ENCODE data around the gene PTPRN2.
"Not testable (repeated sequence)": the region's sequence is repeated elsewhere in the genome, so short reads cannot be mapped to it uniquely, and the experiment has no call there.

The PTPRN2 gene

DNA sequence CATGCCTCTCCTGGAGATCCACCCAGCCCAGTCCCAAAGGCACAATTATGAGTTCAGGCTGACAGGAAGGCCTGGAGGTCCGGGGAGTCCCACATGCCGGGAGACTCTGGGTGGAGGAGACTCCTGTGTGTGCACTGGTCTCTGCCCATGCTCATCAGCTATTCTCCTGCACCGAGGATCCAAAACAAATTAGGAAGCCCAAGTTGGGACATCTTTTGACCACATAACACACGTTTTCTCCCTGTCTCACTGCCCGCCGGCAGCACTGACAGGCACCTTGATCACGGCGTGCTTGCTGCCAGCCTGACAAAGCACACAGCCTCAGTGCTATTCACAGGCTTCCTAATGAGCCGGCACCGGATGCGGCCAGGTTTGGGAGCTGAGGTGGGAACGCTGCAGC lies 412.7 kb downstream of the PTPRN2 start:
- no peak for DNase-seq (ENCODE audit: low read depth)

GRCh38 chr7:158167373-158167772 lies 420.2 kb downstream of the PTPRN2 start:
- no peak for DNase-seq (ENCODE audit: low read depth)

GRCh38 chr7:158166386-158167340 lies 421.0 kb downstream of the PTPRN2 start:
- no peak for DNase-seq (ENCODE audit: low read depth)

DNA sequence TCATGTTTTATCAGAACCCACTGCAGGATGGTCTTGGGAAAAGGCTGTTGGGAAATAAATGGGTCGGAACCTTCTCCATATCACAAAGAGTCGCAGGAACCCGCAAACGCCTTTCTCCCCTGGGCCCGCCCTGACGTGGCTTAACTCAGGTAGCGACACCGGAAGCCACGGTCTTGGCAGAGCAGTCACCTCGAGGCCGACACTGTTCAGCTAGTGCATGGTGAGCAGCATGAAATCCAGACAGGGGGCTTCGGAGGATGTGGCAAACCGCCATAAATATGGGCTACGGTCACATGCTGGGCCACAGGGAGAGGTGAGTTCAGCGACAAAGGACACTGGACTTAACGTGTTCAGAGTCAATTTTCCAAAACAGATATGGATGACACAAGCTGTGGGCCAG lies 421.9 kb downstream of the PTPRN2 start:
- no peak for DNase-seq (ENCODE audit: low read depth)

DNA sequence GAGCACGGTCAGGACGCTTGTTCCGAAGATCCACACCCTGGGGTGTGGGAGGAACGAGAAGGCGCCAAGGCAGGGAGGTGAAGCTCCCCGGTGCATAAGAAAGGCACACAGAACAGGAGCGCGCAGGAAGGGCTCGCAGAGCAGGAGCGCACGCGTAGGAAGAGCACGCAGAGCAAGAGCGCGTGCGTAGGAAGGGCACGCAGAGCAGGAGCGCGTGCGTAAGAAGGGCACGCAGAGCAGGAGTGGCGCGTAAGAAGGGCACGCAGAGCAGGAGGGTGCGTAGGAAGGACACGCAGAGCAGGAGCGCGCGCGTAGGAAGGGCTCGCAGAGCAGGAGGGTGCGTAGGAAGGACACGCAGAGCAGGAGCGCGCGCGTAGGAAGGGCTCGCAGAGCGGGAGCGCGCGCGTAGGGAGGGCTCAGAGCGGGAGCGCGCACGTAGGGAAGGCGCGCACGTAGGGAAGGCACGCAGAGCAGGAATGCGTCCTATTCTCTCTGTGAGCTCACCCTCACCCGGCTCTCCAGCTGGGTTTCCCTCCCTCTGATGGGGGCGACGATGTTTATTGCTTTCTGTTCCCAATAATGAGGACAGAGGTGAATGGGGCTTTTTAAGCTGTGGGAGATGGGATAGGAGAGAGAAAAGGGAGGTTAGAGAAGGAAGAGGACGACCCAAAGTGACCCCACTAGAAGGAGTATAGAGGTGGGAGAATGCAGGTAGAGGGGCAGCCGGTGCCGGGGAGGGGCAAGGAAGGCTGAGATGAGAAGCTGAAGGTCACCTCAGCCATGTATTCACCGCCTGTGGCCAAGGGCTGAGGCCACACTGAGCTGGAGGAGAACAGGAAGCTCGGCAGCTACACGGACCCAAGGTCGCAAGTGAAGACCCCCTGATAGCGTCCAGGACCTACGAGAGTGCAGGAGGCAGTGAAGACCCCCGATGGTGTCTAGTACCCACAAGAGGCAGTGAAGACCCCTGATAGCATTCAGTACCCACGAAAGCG lies 423.2 kb downstream of the PTPRN2 start:
- no peak for DNase-seq (ENCODE audit: low read depth)

- no peak for DNase-seq (ENCODE audit: low read depth)
These were observed 426.4 kb downstream of the PTPRN2 start for GRCh38 chr7:158161194-158161593.

DNA sequence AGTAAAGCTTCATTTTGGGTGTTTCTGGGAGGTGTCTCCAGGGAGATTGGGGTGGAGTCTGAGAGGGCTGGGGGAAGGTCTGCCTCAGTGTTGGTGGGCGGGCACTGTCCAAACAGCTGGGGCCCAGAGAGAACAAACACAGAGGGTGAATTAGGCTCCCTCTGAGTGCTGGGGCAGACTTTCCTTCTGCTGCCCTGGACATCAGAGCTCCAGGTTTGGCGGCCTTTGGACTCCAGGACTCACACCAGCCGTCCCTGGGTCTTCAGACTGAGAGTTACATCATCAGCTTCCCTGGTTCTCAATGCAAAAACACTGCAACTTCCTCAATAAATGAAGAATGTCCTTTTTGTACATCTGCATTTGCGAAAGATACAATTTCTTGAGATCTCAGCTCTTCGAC lies 427.4 kb downstream of the PTPRN2 start:
- DNase-seq (ENCODE audit: low read depth) = no peak

DNA sequence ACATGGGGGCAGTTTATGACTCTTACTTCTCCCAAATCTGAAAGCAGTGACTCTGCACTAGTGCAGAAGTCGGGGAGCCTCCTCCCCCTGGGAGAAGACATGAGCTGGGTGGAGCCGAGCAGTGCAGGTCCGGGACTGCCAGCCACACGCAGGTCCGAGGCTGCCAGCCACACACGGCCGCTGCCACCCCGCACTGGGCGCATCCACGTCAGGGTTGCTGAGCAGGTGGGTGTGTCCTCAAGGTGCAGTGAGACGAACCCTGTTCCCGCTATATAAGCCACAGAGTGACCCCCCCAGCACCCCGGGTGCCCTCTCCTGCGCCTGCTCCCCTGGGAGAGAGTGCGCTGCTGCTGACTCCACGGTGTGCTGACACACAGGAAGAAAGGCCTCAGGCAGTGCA lies 430.2 kb downstream of the PTPRN2 start:
- DNase-seq (ENCODE audit: low read depth) = no peak

GRCh38 chr7:158151273-158151672 lies 436.4 kb downstream of the PTPRN2 start:
- peak; percentile 5 for DNase-seq (ENCODE audit: low read depth)

GRCh38 chr7:158150234-158150633 lies 437.4 kb downstream of the PTPRN2 start:
- DNase-seq (ENCODE audit: low read depth) = no peak

GRCh38 chr7:158147431-158147830 lies 440.2 kb downstream of the PTPRN2 start:
- DNase-seq (ENCODE audit: low read depth) = not testable (repeated sequence)

DNA sequence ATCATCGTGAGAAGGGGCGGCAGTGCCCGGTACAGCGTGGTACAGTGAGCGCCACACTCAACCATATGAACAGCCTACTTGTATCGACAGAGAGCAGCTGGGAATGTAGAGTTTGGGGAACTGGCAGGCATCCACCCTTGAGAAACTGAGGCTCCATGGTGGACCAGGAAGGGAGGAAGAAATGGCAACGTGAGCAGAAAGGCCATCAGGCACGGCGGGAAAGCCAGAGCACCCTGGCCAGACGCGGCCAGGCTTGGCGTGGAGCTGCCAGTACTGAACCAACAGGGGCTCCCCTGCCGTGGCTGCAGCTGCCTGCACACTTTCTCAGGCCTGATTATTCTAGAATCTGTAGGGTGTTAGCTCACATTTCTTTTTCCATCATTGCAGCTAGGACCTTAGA lies 442.3 kb downstream of the PTPRN2 start:
- DNase-seq (ENCODE audit: low read depth) = no peak

DNA sequence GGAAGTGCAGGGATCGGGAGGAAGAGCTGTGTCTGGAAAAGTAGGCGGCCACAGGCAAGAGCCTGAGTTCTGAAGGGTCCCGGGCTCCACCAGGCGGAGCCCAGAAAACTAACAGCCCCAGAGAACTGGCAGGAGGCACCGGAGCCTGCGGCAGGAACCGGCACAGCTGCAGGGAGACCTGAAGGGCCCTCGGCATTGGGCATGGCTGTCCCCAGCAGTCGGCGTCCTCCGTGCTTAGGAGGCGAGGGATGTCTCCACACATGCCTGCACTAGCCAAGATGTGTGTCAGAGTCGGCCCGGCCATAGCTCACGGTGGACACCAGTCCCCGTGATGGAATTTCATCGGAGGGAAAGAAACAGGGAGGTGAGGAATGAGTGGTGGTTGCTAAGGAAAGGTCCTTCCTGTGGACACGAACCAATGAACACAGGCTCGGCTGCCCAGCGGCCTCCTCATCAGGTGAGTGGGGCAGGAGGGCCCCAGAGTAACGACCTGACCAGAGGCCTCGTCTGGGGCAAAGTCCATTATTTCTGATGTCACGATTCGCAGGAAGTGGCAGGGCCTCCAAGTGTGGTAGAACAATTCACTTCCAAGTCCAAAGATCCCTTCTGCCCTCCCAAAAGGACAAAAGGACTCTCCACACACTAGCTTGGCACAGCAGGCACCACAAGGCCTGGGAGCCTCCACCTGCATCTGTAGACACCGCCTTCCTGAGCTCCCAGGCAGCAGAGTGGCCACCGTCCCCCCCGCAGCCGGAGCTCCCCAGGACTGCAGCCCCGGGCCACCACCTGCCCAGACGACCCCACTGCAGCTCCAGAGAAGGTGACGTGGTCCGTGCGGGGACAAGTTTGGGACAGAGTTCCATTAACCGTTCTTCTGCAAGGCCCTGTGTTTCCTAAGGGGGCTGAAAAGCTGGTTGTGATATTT lies 444.2 kb downstream of the PTPRN2 start:
- DNase-seq (ENCODE audit: low read depth) = no peak

GRCh38 chr7:158142657-158143056 lies 445.0 kb downstream of the PTPRN2 start:
- no peak for DNase-seq (ENCODE audit: low read depth)

- DNase-seq (ENCODE audit: low read depth) = no peak
These were observed 445.7 kb downstream of the PTPRN2 start for GRCh38 chr7:158141806-158142518.

DNA sequence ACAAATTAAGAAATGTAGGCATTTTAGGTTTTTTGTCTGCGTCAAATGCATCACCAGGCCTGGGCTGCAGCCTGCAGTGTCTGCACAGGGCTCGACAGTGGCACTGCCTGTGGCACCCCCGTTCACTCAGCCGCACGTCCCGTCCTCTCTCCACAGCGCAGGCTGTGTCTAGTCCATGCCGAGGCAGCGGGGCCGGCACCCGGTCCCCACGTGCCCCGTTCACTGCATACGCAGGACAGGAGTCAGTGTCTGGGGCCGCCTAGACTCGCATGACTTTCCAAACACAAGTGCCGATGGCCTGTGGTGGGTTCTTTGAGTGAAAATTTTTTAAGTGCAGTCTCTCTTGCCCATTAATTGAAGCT lies 446.4 kb downstream of the PTPRN2 start:
- DNase-seq (ENCODE audit: low read depth) = no peak

GRCh38 chr7:158140538-158141220 lies 446.9 kb downstream of the PTPRN2 start:
- no peak for DNase-seq (ENCODE audit: low read depth)

DNA sequence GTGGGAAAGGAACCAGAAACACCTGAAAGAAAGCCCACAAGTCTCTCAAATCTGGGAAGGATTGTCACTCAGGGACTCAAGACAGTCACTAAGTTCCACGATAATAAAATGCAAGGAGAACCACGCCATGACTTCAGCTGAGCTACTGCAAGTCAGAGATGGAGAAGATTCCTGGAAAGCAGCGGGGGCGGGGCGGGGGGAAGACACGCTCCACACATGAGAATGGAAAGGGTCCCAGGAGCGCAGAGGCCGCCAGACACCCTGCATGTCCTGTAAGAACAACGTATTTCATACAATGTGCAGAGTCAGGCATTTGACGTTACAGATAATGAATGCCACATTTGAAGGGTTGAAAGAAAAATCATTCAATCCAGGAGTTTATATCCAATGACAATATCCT lies 448.1 kb downstream of the PTPRN2 start:
- DNase-seq (ENCODE audit: low read depth) = no peak

- no peak for DNase-seq (ENCODE audit: low read depth)
These were observed 449.4 kb downstream of the PTPRN2 start for GRCh38 chr7:158138329-158138597.

DNA sequence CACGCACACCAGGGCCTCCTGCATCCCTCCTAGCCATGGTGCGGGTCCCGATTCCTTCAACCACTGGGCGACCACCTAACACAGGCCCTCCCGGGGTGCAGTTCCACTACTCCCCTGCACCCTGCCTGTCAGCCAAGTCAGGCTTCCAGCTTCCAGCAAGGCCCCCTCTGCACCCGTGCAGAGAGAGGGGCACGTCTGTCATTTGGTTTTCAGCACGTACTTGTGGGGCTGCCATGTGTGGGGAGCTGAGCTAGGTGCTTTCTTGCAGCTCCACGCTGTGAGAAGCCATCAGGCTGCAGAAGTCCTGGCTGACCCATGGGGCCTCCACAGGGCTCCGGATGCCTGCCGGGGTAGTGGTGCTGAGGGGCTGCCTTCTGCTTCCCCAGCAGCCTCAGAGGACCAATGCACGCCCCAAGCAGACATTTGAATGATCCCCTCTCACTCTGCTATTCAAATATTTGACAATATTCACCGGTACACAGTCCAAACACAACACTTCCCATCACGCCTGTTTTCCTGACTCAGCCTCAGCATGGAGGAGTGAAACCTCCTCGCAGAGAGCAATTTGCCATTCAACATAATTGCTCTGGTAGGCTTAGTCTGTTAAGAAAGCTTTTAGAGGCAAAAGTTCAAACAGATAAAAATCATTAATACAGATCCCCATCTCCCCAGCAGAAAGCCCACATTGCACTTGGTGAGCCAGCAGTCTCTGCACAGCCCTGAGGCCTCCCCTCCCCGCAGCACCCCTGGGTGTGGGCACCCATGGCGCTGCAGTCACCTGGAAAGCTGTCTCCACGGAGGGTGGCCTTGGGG lies 449.9 kb downstream of the PTPRN2 start:
- DNase-seq (ENCODE audit: low read depth) = no peak

All from stimulated activated CD4-positive, alpha-beta T cell treated with anti-CD3 and anti-CD28 coated beads, Interleukin-2, amount 100 ng/mL, for 4 hours (primary cell).